Body of pancreas (tissue), 4 donors: ENCODE results near the gene GLG1. TPM values are rescaled to one million over a fixed set of nuclear protein-coding genes. Genes with fewer than 3 reads are reported as not detected.

Experiments
- ATAC-seq: fragments of 150-250 bp; one replicate; pipeline ENCODE4 v1.9.1; 2016
- DNase-seq, 4 donors: peaks; one replicate each; pipeline ENCODE4 v3.0.0-alpha.2; 2019
- H3K27ac ChIP-seq, 4 donors: fragments of 200-600 bp; sonication (generic); 1 replicate in 3 of 4; 2 replicates in 1 of 4; pipeline versions ENCODE4 v1.5.1 to v1.6.1; 2016 to 2019; ENCODE audit warnings: mild to moderate bottlenecking in 1 of 4, mixed read lengths in 1 of 4, moderate library complexity in 1 of 4
- H3K27me3 ChIP-seq, 2 donors: fragments of 200-600 bp; sonication (generic); one replicate each; pipeline ENCODE4 v1.6.0; 2016; ENCODE audit warnings: mild to moderate bottlenecking in 1 of 2
- H3K36me3 ChIP-seq, 2 donors: fragments of 200-600 bp; sonication (generic); replicated peaks in 1 of 2; 2 replicates each; pipeline ENCODE4 v1.5.1; 2016; ENCODE audit warnings: low read depth in 2 of 2; ENCODE audit not compliant: insufficient read depth in 1 of 2
- H3K4me1 ChIP-seq: fragments of 200-600 bp; sonication (generic); one replicate; pipeline ENCODE4 v1.6.0; 2016
- H3K4me3 ChIP-seq, 2 donors: fragments of 200-600 bp; sonication (generic); 1 replicate in 1 of 2; 2 replicates in 1 of 2; pipeline ENCODE4 v1.5.1; 2016 to 2019
- H3K9me3 ChIP-seq, 3 donors: fragments of 200-600 bp; sonication (generic); 1 replicate in 2 of 3; 2 replicates in 1 of 3; pipeline ENCODE4 v1.5.1; 2016
- POLR2A ChIP-seq, 3 donors: fragments of 450-650 bp; IDR thresholded peaks; one replicate each; pipeline ENCODE4 v1.6.1; 2016; ENCODE audit warnings: antibody characterized with exemption in 3 of 3, mild to moderate bottlenecking in 2 of 3
- WGBS, 2 donors: methylation state at CpG; one replicate each; pipeline ENCODE4 v1.1.5; 2017; 5-methylcytosine and 5-hydroxymethylcytosine counted together
- intact Hi-C: fragments of 100-400 bp; cut with DNase I; formaldehyde crosslinking; loops from one replicate; pipeline ENCODE4 v1.15.1; 2023
- total RNA-seq, 2 donors: library from RNA; depleted of rRNA; stranded (reverse); fragments of >200 nt; gene quantifications; one replicate each; pipeline ENCODE4 v1.1.0, GENCODE V29; 2016
- TF ChIP-seq, protein P1 (sequence below), 7 experiments: fragments of 450-650 bp in 4 of 7; fragments of 200-600 bp in 3 of 7; sonication (generic) in 3 of 7; IDR thresholded peaks; one replicate each; pipeline ENCODE4 v1.5.1; 2016 to 2019; ENCODE audit warnings: antibody characterized with exemption in 7 of 7

Gene GLG1
- total RNA-seq, 2 donors from 2014 or later: 103 to 144 TPM

DNA sequence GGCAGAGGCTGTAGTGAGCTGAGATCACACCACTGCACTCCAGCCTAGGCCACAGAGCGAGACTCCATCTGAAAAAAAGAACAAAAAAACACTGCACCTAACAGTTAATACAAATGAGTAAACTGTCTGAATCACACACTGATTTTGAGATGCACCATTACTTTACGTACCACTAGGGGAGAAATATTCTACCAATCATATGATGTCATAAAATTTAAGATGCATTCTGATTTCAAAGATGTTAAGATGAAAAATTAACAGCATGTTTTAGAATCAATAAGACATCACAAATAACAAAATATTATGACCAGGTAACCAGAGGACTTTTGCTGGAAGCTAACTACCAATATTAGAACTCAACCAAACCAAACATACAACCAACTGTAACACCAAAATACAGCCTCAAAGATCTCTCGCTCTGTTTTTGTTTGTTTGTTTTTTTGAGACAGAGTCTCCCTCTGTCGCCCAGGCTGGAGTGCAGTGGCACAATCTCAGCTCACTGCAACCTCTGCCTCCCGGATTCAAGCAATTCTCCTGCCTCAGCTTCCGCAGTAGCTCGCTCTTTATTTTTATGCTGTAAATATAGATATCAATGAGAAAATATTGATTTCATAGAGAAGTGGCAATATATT lies 31.6 kb downstream of the GLG1 start:
- Histone ChIP-seq H3K27ac (no peak overlapping the region), H3K4me3 (no peak overlapping the region), H3K27me3 (no peaks in the 10 kb centered on the region), H3K9me3 (no peaks in the 10 kb centered on the region), H3K36me3 (no peaks in the 10 kb centered on the region), H3K4me1 (peaks cover 49% of the 10 kb centered on the region)
- TF ChIP-seq, protein P1, sequence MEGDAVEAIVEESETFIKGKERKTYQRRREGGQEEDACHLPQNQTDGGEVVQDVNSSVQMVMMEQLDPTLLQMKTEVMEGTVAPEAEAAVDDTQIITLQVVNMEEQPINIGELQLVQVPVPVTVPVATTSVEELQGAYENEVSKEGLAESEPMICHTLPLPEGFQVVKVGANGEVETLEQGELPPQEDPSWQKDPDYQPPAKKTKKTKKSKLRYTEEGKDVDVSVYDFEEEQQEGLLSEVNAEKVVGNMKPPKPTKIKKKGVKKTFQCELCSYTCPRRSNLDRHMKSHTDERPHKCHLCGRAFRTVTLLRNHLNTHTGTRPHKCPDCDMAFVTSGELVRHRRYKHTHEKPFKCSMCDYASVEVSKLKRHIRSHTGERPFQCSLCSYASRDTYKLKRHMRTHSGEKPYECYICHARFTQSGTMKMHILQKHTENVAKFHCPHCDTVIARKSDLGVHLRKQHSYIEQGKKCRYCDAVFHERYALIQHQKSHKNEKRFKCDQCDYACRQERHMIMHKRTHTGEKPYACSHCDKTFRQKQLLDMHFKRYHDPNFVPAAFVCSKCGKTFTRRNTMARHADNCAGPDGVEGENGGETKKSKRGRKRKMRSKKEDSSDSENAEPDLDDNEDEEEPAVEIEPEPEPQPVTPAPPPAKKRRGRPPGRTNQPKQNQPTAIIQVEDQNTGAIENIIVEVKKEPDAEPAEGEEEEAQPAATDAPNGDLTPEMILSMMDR (IDR thresholded peaks at IDR 0.05): no peak
- TF ChIP-seq POLR2A (IDR thresholded peaks at IDR 0.05): no peak
- DNase-seq (no peak), ATAC-seq (no peak)
- 87 to 90% methylated on average over 7 of the region's 7 CpGs for WGBS, 2 donors
- intact Hi-C loops: no loop called here

DNA sequence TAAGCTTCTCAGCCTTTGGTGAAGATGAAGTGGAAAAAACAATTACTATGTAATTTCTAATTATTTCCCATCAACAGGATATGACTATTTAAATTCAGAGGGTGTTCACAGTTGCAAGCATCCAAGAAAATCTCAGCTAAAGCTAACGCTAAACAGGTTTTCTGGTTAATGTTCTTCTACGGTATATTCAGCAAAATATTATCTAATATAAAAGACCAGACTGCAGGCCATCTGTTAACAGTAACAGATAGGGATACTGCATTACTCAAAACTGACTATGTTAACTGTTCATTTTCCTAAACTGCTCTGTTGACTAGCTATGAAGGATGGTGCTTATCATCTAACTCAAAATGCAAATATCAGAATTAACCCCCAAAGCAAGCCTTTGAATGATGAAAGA lies 32.8 kb downstream of the GLG1 start:
- Histone ChIP-seq H3K4me3 (no peak overlapping the region), H3K36me3 (no peaks in the 10 kb centered on the region), H3K4me1 (peaks cover 56% of the 10 kb centered on the region), H3K27ac (no peak overlapping the region), H3K27me3 (no peaks in the 10 kb centered on the region), H3K9me3 (no peaks in the 10 kb centered on the region)
- WGBS, 2 donors: 17 to 20% methylated on average over 2 of the region's 2 CpGs
- TF ChIP-seq, protein P1 (IDR thresholded peaks at IDR 0.05): no peak
- TF ChIP-seq POLR2A (IDR thresholded peaks at IDR 0.05): no peak
- intact Hi-C loops: no loop called here
- ATAC-seq: no peak
- no peak for DNase-seq

DNA sequence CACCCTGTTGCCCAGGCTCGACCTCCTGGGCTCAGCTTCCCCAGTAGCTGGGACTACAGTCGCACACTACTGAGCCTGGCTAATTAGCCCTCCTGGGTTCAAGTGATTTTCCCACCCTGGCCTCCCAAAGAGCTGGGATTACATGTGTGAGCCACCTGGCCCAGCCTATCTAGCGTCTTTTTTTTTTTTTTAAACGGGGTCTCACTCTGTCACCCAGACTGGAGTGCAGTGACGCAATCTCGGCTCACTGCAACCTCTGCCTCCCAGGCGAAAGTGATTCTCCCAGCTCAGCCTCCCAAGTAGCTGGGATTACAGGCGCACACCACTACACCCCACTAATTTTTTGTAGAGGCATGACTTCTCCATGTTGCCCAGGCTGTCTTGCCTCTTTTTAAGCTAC lies 33.3 kb downstream of the GLG1 start:
- no peak for DNase-seq
- H3K36me3 ChIP-seq: no peaks in the 10 kb centered on the region

DNA sequence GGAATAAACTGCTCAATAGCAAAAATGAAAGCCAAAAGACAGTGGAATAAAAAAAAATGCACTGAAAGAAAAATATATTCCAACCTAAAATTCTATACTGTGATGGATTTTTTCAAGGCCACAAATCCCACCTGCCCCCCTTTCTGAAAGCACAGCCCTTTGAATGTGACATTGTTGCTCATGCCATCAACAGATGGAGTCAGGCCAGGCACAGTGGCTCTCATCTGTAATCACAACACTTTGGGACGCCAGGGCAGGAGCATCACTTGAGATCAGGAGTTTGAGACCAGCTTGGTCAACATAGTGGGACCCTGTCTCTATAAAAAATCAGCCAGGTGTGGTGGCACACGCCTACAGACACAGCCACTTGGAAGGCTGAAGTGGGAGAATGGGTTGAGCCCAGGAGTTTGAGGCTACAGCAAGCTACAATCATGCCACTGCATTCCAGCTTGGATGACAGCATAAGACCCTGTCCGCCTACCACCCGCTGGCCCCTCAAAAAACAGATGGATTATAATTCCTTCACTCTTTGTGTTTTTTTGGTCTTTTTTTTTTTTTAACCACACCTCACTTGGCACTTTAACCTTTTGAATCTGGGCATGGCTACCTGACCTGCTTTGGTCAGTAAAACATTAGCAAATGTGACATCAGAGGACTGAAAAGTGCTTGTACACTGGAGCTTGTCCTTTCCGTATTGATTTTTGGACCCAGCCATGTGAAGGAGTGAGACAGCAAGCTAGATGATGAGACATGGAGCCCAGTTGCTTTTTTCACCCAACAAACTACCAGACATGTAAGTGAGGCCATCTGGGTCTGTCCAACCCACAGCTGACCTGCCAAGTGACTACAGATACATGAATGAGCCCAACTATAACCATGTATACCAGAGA lies 36.3 kb downstream of the GLG1 start:
- ATAC-seq: peak; percentile 59

More for the DNA sequence above, 33.3 kb downstream of the GLG1 start:
- Histone ChIP-seq H3K27me3 (no peaks in the 10 kb centered on the region), H3K27ac (no peak overlapping the region), H3K4me1 (peaks cover 56% of the 10 kb centered on the region), H3K9me3 (no peaks in the 10 kb centered on the region), H3K4me3 (no peak overlapping the region)
- WGBS, 2 donors: 76 to 81% methylated on average over 8 of the region's 8 CpGs
- ATAC-seq: no peak
- TF ChIP-seq, protein P1 (IDR thresholded peaks at IDR 0.05): no peak
- no peak for TF ChIP-seq POLR2A (IDR thresholded peaks at IDR 0.05)
- intact Hi-C loops: no loop called here

More for the DNA sequence above, 36.3 kb downstream of the GLG1 start:
- peaks cover 56% of the 10 kb centered on the region for H3K4me1 ChIP-seq
- H3K27ac ChIP-seq: peak overlapping the region in 1 of 4 donors; percentile 12
- H3K27me3 ChIP-seq: no peaks in the 10 kb centered on the region
- TF ChIP-seq POLR2A (IDR thresholded peaks at IDR 0.05): no peak
- TF ChIP-seq, protein P1 (IDR thresholded peaks at IDR 0.05): no peak
- intact Hi-C loops: no loop called here
- no peak overlapping the region for H3K4me3 ChIP-seq
- no peaks in the 10 kb centered on the region for H3K36me3 ChIP-seq
- H3K9me3 ChIP-seq: no peaks in the 10 kb centered on the region
- no peak for DNase-seq
- 64 to 77% methylated on average over 5 of the region's 5 CpGs for WGBS, 2 donors
